Measurements from ENCODE around the gene SMPD4.
"Not testable (repeated sequence)": the region's sequence is repeated elsewhere in the genome, so short reads cannot be mapped to it uniquely, and the experiment has no call there.

The SMPD4 gene

DNA sequence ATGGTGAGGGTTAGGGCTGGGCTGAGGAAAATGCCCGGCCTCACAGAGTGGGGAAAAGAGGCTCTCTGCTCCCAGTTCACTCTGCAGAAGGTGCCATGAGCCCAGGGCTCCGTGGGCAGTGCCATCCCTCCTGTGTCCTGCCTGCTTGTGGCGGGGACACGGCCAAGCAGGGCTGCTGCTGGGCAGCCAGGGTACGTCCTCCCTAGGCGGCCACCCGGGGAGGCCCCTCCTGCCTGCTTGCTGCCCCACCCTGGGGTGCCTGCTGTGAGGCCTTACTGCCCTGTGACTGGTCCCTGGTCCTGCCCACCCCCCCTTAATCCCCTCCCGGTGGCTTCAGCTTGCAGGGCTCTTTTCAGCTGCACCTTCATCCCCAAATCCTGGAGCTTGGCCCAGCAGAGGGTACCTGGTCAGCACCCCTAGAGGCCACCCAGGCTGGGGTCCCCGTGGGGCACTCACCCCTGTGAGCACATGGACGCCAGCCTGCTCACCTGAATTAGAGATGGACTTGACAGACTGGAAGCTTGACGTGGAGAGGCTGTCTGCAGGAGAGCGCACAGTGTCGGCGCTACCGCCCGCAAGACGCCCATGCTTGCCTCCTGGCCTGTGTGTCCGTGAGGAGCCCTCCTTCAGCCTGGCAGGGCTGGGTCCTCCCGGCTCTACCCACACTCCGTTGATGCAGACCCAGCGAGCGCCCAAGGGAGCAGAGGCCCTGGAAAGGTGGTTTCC, 39.6 kb downstream of the SMPD4 start:
- not testable (repeated sequence) for H3K4me1 ChIP-seq (ENCODE audit: control insufficient read depth, low read depth, low read length); H3K27ac ChIP-seq (ENCODE audit: low read length); H3K36me3 ChIP-seq (ENCODE audit: control insufficient read depth, low read depth, low read length); H3K4me3 ChIP-seq (ENCODE audit: low read length); H3K27me3 ChIP-seq (ENCODE audit: control insufficient read depth, insufficient read depth, low read length); H3K9ac ChIP-seq (ENCODE audit: low read length); H3K9me3 ChIP-seq (ENCODE audit: control insufficient read depth, low read depth, low read length)

DNA sequence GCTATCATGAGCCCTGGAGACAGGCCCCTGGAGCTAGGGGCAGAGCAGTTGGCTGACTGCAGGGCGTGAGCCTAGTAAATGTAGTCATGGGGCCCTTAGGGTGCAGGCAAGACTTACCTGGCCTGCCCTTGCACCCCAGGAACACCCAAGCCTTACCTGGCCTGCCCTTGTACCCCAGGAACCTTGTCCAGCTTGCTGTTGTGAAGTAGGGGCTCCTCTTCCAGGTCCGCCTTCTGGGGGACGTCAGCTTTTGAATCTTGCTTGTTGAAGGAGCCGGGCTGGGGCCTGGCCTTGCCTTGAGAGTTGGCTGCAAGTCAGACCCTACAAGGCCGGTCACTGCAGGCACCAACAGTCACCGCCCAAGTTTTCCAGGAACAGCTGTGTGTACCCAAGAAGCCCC, 40.4 kb downstream of the SMPD4 start:
- not testable (repeated sequence) for H3K36me3 ChIP-seq (ENCODE audit: control insufficient read depth, low read depth, low read length); H3K9ac ChIP-seq (ENCODE audit: low read length); H3K4me3 ChIP-seq (ENCODE audit: low read length); H3K4me1 ChIP-seq (ENCODE audit: control insufficient read depth, low read depth, low read length); H3K27ac ChIP-seq (ENCODE audit: low read length); H3K27me3 ChIP-seq (ENCODE audit: control insufficient read depth, insufficient read depth, low read length); H3K9me3 ChIP-seq (ENCODE audit: control insufficient read depth, low read depth, low read length)

DNA sequence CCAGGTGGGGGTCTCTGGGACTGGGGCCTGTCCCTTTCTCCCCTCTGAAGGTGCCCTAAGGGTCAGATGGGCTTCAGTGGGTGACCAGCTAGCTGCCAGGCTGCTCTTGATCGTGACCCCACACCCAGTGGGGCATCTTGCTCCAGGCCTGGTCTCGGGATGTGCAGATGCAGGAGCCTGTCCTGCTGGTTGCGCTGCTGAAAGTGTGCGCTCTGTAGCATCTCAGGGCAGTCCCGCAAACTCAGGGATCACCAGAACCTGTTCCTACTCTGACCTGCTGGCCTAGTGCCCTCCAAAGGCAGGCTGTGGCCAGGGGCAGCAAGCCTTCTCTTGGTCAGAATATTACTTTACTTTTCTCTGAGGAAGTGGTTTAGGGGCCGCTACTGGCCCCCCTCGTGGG, 40.9 kb downstream of the SMPD4 start:
- H3K27me3 ChIP-seq (ENCODE audit: control insufficient read depth, insufficient read depth, low read length); H3K9ac ChIP-seq (ENCODE audit: low read length); H3K9me3 ChIP-seq (ENCODE audit: control insufficient read depth, low read depth, low read length); H3K4me3 ChIP-seq (ENCODE audit: low read length); H3K27ac ChIP-seq (ENCODE audit: low read length); H3K4me1 ChIP-seq (ENCODE audit: control insufficient read depth, low read depth, low read length); H3K36me3 ChIP-seq (ENCODE audit: control insufficient read depth, low read depth, low read length): not testable (repeated sequence)

DNA sequence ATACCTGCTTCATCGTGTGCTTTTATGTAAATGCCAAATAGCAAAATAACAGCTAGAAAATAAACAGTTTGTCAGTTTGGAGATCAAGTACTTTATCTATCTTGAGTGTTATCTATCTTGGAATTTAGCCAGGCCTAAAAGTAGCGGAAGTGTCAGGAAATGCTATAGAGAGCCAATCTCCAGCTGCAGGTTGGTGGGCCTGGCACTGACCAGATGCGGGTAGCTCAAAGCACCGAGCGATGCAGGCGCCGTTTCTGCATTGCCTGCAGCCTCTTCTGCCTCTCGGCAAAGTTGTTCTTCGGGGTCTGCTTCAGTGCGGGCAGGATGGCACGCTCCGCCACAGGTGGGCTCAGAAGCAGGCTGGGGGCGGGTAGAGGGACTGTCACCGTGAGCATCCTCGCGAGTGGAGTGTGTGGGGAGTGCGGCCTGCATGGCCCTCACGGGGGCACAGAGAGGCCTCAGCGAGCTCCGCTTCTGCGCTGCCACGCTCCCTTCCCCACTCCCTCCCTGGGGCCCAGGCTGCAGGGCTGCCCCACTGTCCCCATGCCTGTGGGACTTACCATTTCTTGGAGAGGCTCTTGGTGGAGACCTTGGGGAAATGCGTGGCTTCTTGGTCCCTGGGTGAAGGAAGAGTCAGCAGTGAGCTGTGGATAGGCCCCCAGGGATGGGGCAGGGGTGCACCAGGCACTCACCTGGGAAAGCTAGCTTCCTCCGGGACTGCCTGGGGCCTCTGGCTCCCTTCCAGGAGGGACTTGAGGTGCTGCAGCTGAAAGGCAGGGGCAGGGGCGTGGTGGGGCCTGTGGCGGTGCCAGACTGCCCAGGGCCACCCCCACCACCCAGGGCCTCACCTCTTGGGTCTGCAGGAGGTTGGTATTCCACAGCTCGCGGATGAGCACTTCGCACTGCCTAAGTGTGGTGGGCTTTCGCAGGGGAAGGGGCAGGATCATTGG, 41.8 kb downstream of the SMPD4 start:
- not testable (repeated sequence) for H3K27me3 ChIP-seq (ENCODE audit: control insufficient read depth, insufficient read depth, low read length); H3K9me3 ChIP-seq (ENCODE audit: control insufficient read depth, low read depth, low read length); H3K4me1 ChIP-seq (ENCODE audit: control insufficient read depth, low read depth, low read length); H3K4me3 ChIP-seq (ENCODE audit: low read length); H3K9ac ChIP-seq (ENCODE audit: low read length); H3K27ac ChIP-seq (ENCODE audit: low read length); H3K36me3 ChIP-seq (ENCODE audit: control insufficient read depth, low read depth, low read length)

DNA sequence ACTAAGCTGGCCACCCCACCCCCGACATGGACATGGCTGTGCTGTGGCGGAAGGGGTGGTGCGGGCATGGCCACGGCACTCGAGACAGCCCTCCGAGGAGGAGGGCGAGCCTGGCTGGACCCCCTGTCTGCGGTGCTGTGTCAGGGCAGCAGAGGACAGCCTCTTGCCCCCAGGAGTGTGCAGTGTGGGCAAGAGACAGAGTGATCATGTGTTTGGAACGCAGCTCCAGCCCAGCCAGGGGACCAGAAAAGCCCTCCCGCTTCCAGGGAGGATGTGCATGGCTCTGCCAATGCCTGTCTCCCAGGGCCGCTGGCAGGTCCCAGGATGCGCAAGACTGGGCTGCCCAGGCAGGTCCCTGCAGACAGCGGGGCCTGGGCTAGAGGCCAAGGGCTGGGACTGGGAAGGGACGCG, 42.6 kb downstream of the SMPD4 start:
- H3K27me3 ChIP-seq (ENCODE audit: control insufficient read depth, insufficient read depth, low read length); H3K4me1 ChIP-seq (ENCODE audit: control insufficient read depth, low read depth, low read length); H3K27ac ChIP-seq (ENCODE audit: low read length); H3K36me3 ChIP-seq (ENCODE audit: control insufficient read depth, low read depth, low read length); H3K4me3 ChIP-seq (ENCODE audit: low read length); H3K9me3 ChIP-seq (ENCODE audit: control insufficient read depth, low read depth, low read length); H3K9ac ChIP-seq (ENCODE audit: low read length): not testable (repeated sequence)

DNA sequence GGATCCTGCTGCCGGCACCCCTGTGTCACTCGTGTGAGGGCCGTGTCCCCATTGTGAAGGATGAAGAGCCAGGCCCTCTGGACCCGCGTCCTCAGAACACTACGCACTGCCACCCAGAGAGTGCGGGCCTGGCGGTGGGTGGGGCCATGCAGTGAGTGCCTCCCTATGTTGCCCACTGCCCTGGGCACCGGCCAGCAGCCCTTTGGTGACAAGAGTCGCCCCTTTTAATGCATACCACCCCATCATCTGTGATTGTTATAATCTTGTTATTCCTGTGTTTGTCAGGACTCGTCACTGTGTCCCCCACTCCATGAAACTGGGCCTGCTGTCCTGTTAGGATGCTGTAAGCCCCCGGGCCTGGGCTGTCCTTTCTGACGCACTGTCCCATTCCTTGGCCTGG, 43.1 kb downstream of the SMPD4 start:
- not testable (repeated sequence) for H3K27ac ChIP-seq (ENCODE audit: low read length); H3K9me3 ChIP-seq (ENCODE audit: control insufficient read depth, low read depth, low read length); H3K4me1 ChIP-seq (ENCODE audit: control insufficient read depth, low read depth, low read length); H3K4me3 ChIP-seq (ENCODE audit: low read length); H3K36me3 ChIP-seq (ENCODE audit: control insufficient read depth, low read depth, low read length); H3K9ac ChIP-seq (ENCODE audit: low read length); H3K27me3 ChIP-seq (ENCODE audit: control insufficient read depth, insufficient read depth, low read length)

DNA sequence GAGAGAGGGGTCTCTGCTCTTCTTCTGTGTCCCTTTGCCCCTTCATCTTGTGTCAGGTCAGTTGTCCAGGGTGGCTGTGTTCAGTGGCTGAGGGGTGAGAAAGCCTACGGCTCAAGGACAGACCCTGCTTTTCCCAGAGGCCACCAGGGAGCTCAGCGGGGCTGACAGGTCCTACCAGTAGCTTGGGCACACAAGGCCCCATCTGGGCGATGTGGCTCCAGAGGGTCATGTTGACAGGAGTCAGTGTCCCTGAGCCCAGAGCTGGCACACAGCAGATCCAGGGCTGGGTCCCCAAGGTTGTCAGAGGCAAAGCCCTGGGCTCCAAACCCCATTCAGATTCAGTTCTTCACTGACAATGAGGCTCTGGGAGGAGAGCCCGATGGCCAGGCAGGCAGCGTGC, 44.3 kb downstream of the SMPD4 start:
- H3K36me3 ChIP-seq (ENCODE audit: control insufficient read depth, low read depth, low read length); H3K9me3 ChIP-seq (ENCODE audit: control insufficient read depth, low read depth, low read length); H3K27ac ChIP-seq (ENCODE audit: low read length); H3K4me1 ChIP-seq (ENCODE audit: control insufficient read depth, low read depth, low read length); H3K4me3 ChIP-seq (ENCODE audit: low read length); H3K9ac ChIP-seq (ENCODE audit: low read length); H3K27me3 ChIP-seq (ENCODE audit: control insufficient read depth, insufficient read depth, low read length): not testable (repeated sequence)

DNA sequence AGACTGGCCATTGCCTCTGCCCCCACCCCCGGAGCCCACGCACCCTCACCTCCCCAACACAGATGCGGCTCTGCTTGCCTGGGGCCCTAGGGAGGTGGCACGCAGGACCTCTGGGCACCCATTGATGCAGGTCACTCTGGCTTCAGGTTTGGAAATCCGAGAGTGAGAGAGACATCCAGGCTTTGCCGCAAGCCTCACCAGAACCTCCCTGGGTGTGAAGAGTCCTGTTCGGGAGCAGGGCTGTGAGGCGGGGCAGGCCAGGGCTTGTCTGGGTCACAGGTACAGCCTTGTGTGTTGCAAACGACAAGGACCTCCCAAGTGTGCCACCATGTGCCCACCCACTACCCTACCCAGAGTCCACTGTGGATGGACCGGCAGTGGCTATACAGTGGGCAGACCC, 44.9 kb downstream of the SMPD4 start:
- H3K27ac ChIP-seq (ENCODE audit: low read length); H3K4me3 ChIP-seq (ENCODE audit: low read length); H3K4me1 ChIP-seq (ENCODE audit: control insufficient read depth, low read depth, low read length); H3K36me3 ChIP-seq (ENCODE audit: control insufficient read depth, low read depth, low read length); H3K9me3 ChIP-seq (ENCODE audit: control insufficient read depth, low read depth, low read length); H3K27me3 ChIP-seq (ENCODE audit: control insufficient read depth, insufficient read depth, low read length); H3K9ac ChIP-seq (ENCODE audit: low read length): not testable (repeated sequence)

DNA sequence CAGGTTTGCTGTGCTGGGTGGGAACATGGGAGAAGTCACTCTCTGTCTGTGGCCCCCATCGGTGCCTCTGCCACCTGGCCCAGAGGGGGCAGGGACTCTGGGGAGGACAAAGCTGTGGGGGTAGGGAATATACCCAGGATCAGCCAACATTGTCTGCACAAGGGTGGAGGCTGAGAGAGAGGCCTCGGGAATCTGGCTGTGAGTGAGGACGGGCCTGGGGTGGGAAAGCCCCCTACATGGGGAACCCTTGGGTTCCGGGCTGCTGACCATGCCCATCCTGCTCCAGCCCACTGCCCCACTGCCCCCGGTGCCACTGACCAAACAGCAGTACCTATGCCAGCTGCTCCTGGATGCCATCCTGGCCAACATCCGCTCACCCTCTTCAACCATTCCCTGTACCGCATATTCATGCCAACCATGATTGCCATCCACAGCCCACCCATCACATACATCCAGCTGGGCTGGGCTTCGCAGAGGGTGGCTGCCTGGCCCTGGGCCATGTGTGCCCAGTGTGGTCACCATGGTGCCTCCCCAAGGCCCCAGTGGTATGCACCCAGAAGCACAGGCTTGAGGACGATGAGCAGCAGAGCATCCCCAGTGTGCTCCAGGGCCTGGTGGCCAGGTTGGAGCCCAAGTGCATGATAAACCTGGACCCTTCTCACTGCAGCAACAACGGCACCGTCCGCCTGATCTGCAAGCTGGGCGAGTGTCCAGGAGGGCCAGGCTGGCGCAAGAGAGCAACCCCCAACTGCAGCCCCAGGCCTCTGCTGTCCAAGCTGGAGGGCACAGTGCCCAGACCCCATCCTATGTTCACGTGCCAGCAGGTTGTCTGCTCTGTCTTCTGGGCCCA, 45.5 kb downstream of the SMPD4 start:
- H3K27me3 ChIP-seq (ENCODE audit: control insufficient read depth, insufficient read depth, low read length), result no peaks in the 10 kb centered on the region
- H3K27ac ChIP-seq (ENCODE audit: low read length), result no peak overlapping the region
- H3K36me3 ChIP-seq (ENCODE audit: control insufficient read depth, low read depth, low read length), result no peaks in the 10 kb centered on the region
- no peak overlapping the region for H3K9ac ChIP-seq (ENCODE audit: low read length)
- H3K4me1 ChIP-seq (ENCODE audit: control insufficient read depth, low read depth, low read length), result no peaks in the 10 kb centered on the region
- no peak overlapping the region for H3K4me3 ChIP-seq (ENCODE audit: low read length)
- no peaks in the 10 kb centered on the region for H3K9me3 ChIP-seq (ENCODE audit: control insufficient read depth, low read depth, low read length)

DNA sequence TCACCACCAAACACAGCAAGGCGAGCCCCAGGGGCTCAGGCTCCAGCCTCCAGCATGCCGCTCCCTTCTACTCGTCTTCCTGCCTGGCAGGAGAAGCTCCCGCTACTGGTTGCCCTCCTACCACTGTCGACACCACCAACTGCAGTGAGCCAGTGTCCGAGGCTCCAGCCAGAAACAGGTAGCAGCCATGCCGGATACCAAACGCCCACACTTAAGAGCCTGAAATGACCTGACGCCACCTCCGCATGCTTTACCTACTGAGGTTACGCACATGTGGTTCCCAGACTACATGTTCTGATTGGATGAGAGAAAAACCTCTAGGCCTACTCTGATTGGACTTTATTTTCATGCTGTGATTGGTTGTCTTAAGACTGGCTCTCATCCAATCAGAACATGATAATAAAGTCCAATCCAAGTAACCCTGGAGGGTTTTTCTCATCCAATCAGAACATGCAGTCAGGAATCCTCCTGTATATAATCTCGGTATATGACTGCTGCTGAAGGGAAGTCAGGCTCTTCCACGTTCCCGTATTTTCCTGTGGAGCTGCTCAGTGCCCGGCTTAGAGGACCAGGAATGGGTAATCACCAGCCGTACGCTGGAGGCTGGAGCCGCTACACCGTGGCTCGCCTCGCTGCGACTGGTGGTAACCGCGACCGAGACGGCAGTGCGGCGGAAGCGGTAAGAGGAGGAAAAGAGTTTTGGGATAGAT, 52.1 kb downstream of the SMPD4 start, which contains the start of gene POTEF:
Gene POTEF (minus strand): TSS at position 103 of the 710 bp plus-strand sequence. CDS start 8,707 bp downstream, outside the sequence.
- not testable (repeated sequence) for H3K9me3 ChIP-seq (ENCODE audit: control insufficient read depth, low read depth, low read length); H3K27ac ChIP-seq (ENCODE audit: low read length); H3K9ac ChIP-seq (ENCODE audit: low read length); H3K27me3 ChIP-seq (ENCODE audit: control insufficient read depth, insufficient read depth, low read length); H3K4me3 ChIP-seq (ENCODE audit: low read length); H3K36me3 ChIP-seq (ENCODE audit: control insufficient read depth, low read depth, low read length); H3K4me1 ChIP-seq (ENCODE audit: control insufficient read depth, low read depth, low read length)

DNA sequence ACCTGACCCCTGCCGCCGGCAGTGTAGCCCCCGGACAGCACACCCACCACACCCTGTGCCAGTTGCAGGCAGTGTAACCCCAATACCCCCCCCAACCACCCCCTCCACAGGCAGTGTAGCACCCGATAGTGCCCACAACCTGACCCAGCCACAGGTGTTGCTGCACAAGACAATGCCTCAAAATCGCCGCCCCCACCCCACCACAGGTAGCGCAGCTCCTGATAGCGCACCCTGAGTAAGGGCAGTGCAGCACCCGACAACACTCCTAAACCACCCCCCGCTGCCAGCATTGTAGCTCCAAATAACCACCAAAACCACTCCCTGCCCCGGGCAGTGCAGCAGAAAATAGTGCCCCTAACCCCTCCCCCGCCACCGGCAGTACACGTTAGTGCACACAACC, 52.9 kb downstream of the SMPD4 start:
- H3K36me3 ChIP-seq (ENCODE audit: control insufficient read depth, low read depth, low read length); H3K4me1 ChIP-seq (ENCODE audit: control insufficient read depth, low read depth, low read length); H3K9me3 ChIP-seq (ENCODE audit: control insufficient read depth, low read depth, low read length); H3K4me3 ChIP-seq (ENCODE audit: low read length); H3K27ac ChIP-seq (ENCODE audit: low read length); H3K27me3 ChIP-seq (ENCODE audit: control insufficient read depth, insufficient read depth, low read length); H3K9ac ChIP-seq (ENCODE audit: low read length): not testable (repeated sequence)

All from iPS-18a (cell line).